SH-SY5Y (cell line): Measurements from ENCODE around the gene TECPR1.

Source experiments
- GATA2 ChIP-seq: IDR thresholded peaks from 2 replicates; pipeline ENCODE4 v1.6.1; 2011; ENCODE audit warnings: mild to moderate bottlenecking, low read depth, low read length
- GATA3 ChIP-seq: IDR thresholded peaks from 2 replicates; pipeline ENCODE4 v1.6.1; 2011; ENCODE audit warnings: low read depth, mild to moderate bottlenecking, low read length, moderate library complexity

GRCh38 chr7:98232263-98232585 is 19.8 kb downstream of the TECPR1 start:
- TF ChIP-seq GATA2 (no peak), GATA3 (no peak)
